Upper lobe of right lung (tissue), 1 donor: ENCODE results near the gene KIF18A. TPM values are rescaled to one million over a fixed set of nuclear protein-coding genes. Genes with fewer than 3 reads are reported as not detected.

Experiments
- ATAC-seq: fragments of 200-7000 bp; cut with Tn5 transposase; one replicate; pipeline ENCODE4 v1.9.1; 2020; ENCODE audit warnings: mild to moderate bottlenecking, moderate library complexity
- DNase-seq: peaks from one replicate; pipeline ENCODE4 v3.0.0-alpha.2; 2020
- H3K27ac ChIP-seq: fragments of 200-600 bp; one replicate; pipeline ENCODE4 v1.8.0; 2022
- H3K27me3 ChIP-seq: fragments of 200-600 bp; one replicate; pipeline ENCODE4 v1.8.0; 2022; ENCODE audit warnings: mild to moderate bottlenecking
- H3K36me3 ChIP-seq: fragments of 200-600 bp; one replicate; pipeline ENCODE4 v1.8.0; 2022
- H3K4me1 ChIP-seq: fragments of 200-600 bp; one replicate; pipeline ENCODE4 v1.8.0; 2022
- H3K4me3 ChIP-seq: fragments of 200-600 bp; one replicate; pipeline ENCODE4 v1.8.0; 2022; ENCODE audit warnings: mild to moderate bottlenecking
- H3K9me3 ChIP-seq: fragments of 200-600 bp; one replicate; pipeline ENCODE4 v1.8.0; 2022
- intact Hi-C: fragments of 100-400 bp; cut with DNase I; formaldehyde crosslinking; loops from one replicate; pipeline ENCODE4 v1.11.0; 2022
- total RNA-seq: library from RNA; stranded (reverse); fragmentation: NEBNext Ultra II Directional; extraction: Animal tissue kit (Norgen Biotek cat#: 25700); gene quantifications from one replicate; pipeline ENCODE4 v1.2.1, GENCODE V29; 2021
- TF ChIP-seq, protein P1 (sequence below): fragments of 200-600 bp; IDR thresholded peaks from one replicate; pipeline ENCODE4 v1.8.0; 2022; ENCODE audit warnings: antibody characterized with exemption
- donor health status: DM: no; HTN: yes; CAD: no; lungs with severe emphysema.

Gene KIF18A
- total RNA-seq, 1 donor from 2014 or later, result 1.6 TPM

DNA sequence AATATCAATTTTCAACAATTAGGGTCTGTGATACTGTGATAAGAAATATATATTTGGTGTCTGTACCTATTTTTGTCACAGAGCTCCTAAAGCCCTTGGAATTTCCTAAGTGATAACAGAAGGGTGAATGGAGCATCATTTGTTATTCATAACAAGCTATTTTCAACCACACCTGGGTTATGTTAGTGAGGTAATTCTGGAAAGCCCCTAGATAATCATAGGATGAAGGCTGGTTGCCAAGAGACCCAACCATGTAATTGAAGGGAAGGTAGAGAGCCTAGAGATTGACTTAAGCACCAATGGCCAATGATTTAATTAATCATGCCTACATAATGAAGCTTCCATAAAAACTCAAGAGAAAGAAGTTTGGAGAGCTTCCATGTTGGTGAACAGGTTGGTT, 109.4 kb downstream of the KIF18A start:
- DNase-seq, result no peak
- no peak overlapping the region for H3K27ac ChIP-seq
- no peak for ATAC-seq
- H3K27me3 ChIP-seq, result no peaks in the 10 kb centered on the region
- TF ChIP-seq, protein P1, sequence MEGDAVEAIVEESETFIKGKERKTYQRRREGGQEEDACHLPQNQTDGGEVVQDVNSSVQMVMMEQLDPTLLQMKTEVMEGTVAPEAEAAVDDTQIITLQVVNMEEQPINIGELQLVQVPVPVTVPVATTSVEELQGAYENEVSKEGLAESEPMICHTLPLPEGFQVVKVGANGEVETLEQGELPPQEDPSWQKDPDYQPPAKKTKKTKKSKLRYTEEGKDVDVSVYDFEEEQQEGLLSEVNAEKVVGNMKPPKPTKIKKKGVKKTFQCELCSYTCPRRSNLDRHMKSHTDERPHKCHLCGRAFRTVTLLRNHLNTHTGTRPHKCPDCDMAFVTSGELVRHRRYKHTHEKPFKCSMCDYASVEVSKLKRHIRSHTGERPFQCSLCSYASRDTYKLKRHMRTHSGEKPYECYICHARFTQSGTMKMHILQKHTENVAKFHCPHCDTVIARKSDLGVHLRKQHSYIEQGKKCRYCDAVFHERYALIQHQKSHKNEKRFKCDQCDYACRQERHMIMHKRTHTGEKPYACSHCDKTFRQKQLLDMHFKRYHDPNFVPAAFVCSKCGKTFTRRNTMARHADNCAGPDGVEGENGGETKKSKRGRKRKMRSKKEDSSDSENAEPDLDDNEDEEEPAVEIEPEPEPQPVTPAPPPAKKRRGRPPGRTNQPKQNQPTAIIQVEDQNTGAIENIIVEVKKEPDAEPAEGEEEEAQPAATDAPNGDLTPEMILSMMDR, result no peak
- H3K9me3 ChIP-seq, result peaks cover 3% of the 10 kb centered on the region
- H3K36me3 ChIP-seq, result no peaks in the 10 kb centered on the region
- H3K4me3 ChIP-seq, result no peak overlapping the region
- intact Hi-C loops, result no loop called here
- H3K4me1 ChIP-seq, result no peaks in the 10 kb centered on the region

DNA sequence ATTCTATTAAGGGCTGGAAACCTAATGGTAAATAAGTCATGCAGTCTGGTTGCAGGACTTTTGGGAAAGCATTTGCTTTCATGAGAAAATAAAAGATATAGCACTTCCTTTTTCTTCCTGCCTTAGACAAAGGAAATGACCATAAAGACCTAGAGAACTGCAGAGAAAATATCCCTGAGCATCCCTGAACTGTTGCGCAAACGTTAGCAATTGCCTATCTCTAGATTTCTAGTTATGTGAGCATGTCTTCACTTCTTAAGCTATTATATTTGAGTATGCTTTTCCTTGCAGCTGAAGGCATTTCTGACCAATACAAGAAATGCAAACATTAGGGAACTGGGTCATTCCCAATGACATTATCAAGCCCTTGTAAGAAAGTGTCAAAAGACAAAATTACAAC, 110.6 kb downstream of the KIF18A start:
- ATAC-seq, result no peak
- H3K36me3 ChIP-seq, result no peaks in the 10 kb centered on the region
- peaks cover 2% of the 10 kb centered on the region for H3K9me3 ChIP-seq
- no peak overlapping the region for H3K4me3 ChIP-seq
- H3K4me1 ChIP-seq, result no peaks in the 10 kb centered on the region
- no peak for DNase-seq
- no peak overlapping the region for H3K27ac ChIP-seq
- TF ChIP-seq, protein P1, result no peak
- intact Hi-C loops, result no loop called here
- H3K27me3 ChIP-seq, result no peaks in the 10 kb centered on the region

- Histone ChIP-seq H3K27ac (no peak overlapping the region), H3K36me3 (no peaks in the 10 kb centered on the region), H3K4me1 (no peaks in the 10 kb centered on the region), H3K4me3 (no peak overlapping the region), H3K9me3 (no peaks in the 10 kb centered on the region), H3K27me3 (no peaks in the 10 kb centered on the region)
- DNase-seq, result no peak
- TF ChIP-seq, protein P1, result no peak
- ATAC-seq, result no peak
- intact Hi-C loops, result no loop called here
These were observed 111.9 kb downstream of the KIF18A start for GRCh38 chr11:27996066-27996465.

DNA sequence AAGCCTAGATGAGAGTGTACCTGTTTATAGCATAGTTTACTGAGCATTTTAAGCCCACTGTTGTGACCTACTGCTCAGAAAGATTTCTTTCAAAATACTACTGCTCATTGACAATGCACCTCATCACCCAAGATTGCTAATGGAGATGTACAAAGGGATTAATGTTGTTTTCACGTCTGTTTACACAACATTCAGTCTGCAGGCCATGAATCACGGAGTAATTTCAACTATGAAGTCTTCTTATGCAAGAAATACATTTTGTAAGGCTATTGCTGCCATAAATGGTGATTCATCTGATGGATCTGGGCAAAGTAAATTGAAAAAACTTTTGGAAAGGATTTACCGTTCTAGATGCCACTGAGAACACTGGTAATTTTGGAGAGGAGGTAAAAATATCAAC, 112.9 kb downstream of the KIF18A start:
- H3K4me3 ChIP-seq, result no peak overlapping the region
- H3K27me3 ChIP-seq, result no peaks in the 10 kb centered on the region
- DNase-seq, result no peak
- no peak overlapping the region for H3K27ac ChIP-seq
- intact Hi-C loops, result no loop called here
- no peak for ATAC-seq
- H3K4me1 ChIP-seq, result no peaks in the 10 kb centered on the region
- no peaks in the 10 kb centered on the region for H3K9me3 ChIP-seq
- no peaks in the 10 kb centered on the region for H3K36me3 ChIP-seq
- TF ChIP-seq, protein P1, result no peak

DNA sequence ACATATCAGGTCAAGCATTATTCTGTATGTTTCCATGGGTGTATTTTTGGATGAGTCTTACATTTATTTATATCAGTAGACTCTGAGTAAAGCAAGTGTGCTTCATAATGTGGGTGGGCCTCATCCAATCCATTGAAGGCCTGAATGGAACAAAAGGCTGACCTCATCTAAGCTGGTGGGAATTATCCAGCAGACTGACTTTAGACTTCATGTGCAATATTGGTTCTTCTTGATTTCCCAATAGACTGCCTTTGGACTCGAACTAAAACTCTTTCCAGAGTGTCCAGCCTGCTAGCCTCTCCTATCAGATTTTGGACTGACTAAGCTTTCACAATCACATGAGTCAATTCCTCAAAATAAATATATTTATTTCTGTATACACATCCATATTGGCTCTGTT, 116.2 kb downstream of the KIF18A start:
- TF ChIP-seq, protein P1, result no peak
- Histone ChIP-seq H3K4me1 (no peaks in the 10 kb centered on the region), H3K4me3 (no peak overlapping the region), H3K9me3 (no peaks in the 10 kb centered on the region), H3K27me3 (no peaks in the 10 kb centered on the region), H3K27ac (no peak overlapping the region), H3K36me3 (no peaks in the 10 kb centered on the region)
- intact Hi-C loops, result no loop called here
- DNase-seq (no peak), ATAC-seq (no peak)

GRCh38 chr11:27977527-27977926, 130.4 kb downstream of the KIF18A start:
- no peak overlapping the region for H3K27ac ChIP-seq
- DNase-seq, result no peak
- TF ChIP-seq, protein P1, result no peak
- no peaks in the 10 kb centered on the region for H3K9me3 ChIP-seq
- no peak overlapping the region for H3K4me3 ChIP-seq
- H3K36me3 ChIP-seq, result no peaks in the 10 kb centered on the region
- no peaks in the 10 kb centered on the region for H3K27me3 ChIP-seq
- ATAC-seq, result no peak
- no peaks in the 10 kb centered on the region for H3K4me1 ChIP-seq
- intact Hi-C loops, result no loop called here
